ENCODE measurements around the gene ZRANB2. TPM values are rescaled to one million over a fixed set of nuclear protein-coding genes. Genes with fewer than 3 reads are reported as not detected.

The ZRANB2 gene
- total and polyA plus RNA-seq, 2 donors (not counting 1 experiment from before 2014, with no cell fraction given): 40.8 to 86.7 TPM

- H3K27me3 ChIP-seq (ENCODE audit: control insufficient read depth, insufficient read depth, low read length): no peaks in the 10 kb centered on the region
Observed at GRCh38 chr1:71037829-71038620, 42.8 kb downstream of the ZRANB2 start.

GRCh38 chr1:71037066-71037465 lies 43.8 kb downstream of the ZRANB2 start:
- DNase-seq (ENCODE audit: low read depth in 2 of 2): no peak
- Histone ChIP-seq H3K27ac (ENCODE audit: insufficient read depth, low read length) (no peak overlapping the region), H3K9ac (ENCODE audit: insufficient read depth, low read length) (no peak overlapping the region), H3K79me2 (ENCODE audit: control insufficient read depth, insufficient read depth, low read length) (no peaks in the 10 kb centered on the region), H3K4me2 (ENCODE audit: extremely low read depth, insufficient read depth, low read length) (no peak overlapping the region), H3K4me3 (replicated peaks in 1 of 4; ENCODE audit: control extremely low read depth in 1 of 4, insufficient read depth in 1 of 4, low read depth in 3 of 4, low read length in 4 of 4) (no peak overlapping the region), H3K4me1 (ENCODE audit: control insufficient read depth, extremely low read depth, insufficient read depth, low read length) (no peaks in the 10 kb centered on the region), H3K9me3 (ENCODE audit: control insufficient read depth, insufficient read depth, low read depth, low read length) (no peaks in the 10 kb centered on the region), H3K27me3 (ENCODE audit: control insufficient read depth, insufficient read depth, low read length) (no peaks in the 10 kb centered on the region), H2AFZ (ENCODE audit: low read length) (no peak overlapping the region), H3K36me3 (ENCODE audit: control insufficient read depth, insufficient read depth, low read length) (no peaks in the 10 kb centered on the region), H4K20me1 (ENCODE audit: control insufficient read depth, extremely low read depth, insufficient read depth, low read length) (no peaks in the 10 kb centered on the region)
- TF ChIP-seq EZH2 (IDR thresholded peaks at IDR 0.05; ENCODE audit: low read length, missing control alignments) (no peak), CTCF (conservative IDR thresholded peaks at IDR 0.05 in 1 of 2, IDR thresholded peaks at IDR 0.05 in 1 of 2; ENCODE audit: low read depth in 1 of 2, low read length in 2 of 2) (no peak)

More at GRCh38 chr1:71037829-71038620, 42.8 kb downstream of the ZRANB2 start:
- no peaks in the 10 kb centered on the region for H3K36me3 ChIP-seq (ENCODE audit: control insufficient read depth, insufficient read depth, low read length)
- no peak overlapping the region for H3K9ac ChIP-seq (ENCODE audit: insufficient read depth, low read length)
- TF ChIP-seq EZH2 (IDR thresholded peaks at IDR 0.05; ENCODE audit: low read length, missing control alignments) (no peak), CTCF (conservative IDR thresholded peaks at IDR 0.05 in 1 of 2, IDR thresholded peaks at IDR 0.05 in 1 of 2; ENCODE audit: low read depth in 1 of 2, low read length in 2 of 2) (no peak)
- no peak overlapping the region for H3K27ac ChIP-seq (ENCODE audit: insufficient read depth, low read length)
- H4K20me1 ChIP-seq (ENCODE audit: control insufficient read depth, extremely low read depth, insufficient read depth, low read length): no peaks in the 10 kb centered on the region
- no peaks in the 10 kb centered on the region for H3K79me2 ChIP-seq (ENCODE audit: control insufficient read depth, insufficient read depth, low read length)
- no peak for DNase-seq (ENCODE audit: low read depth in 2 of 2)
- no peak overlapping the region for H3K4me3 ChIP-seq (replicated peaks in 1 of 4; ENCODE audit: control extremely low read depth in 1 of 4, insufficient read depth in 1 of 4, low read depth in 3 of 4, low read length in 4 of 4)
- no peak overlapping the region for H3K4me2 ChIP-seq (ENCODE audit: extremely low read depth, insufficient read depth, low read length)
- H3K4me1 ChIP-seq (ENCODE audit: control insufficient read depth, extremely low read depth, insufficient read depth, low read length): no peaks in the 10 kb centered on the region
- H3K9me3 ChIP-seq (ENCODE audit: control insufficient read depth, insufficient read depth, low read depth, low read length): no peaks in the 10 kb centered on the region
- no peak overlapping the region for H2AFZ ChIP-seq (ENCODE audit: low read length)

GRCh38 chr1:71033136-71033535 lies 47.7 kb downstream of the ZRANB2 start:
- TF ChIP-seq EZH2 (IDR thresholded peaks at IDR 0.05; ENCODE audit: low read length, missing control alignments): no peak
- no peak for TF ChIP-seq CTCF (conservative IDR thresholded peaks at IDR 0.05 in 1 of 2, IDR thresholded peaks at IDR 0.05 in 1 of 2; ENCODE audit: low read depth in 1 of 2, low read length in 2 of 2)
- Histone ChIP-seq H3K4me3 (replicated peaks in 1 of 4; ENCODE audit: control extremely low read depth in 1 of 4, insufficient read depth in 1 of 4, low read depth in 3 of 4, low read length in 4 of 4) (no peak overlapping the region), H3K27ac (ENCODE audit: insufficient read depth, low read length) (no peak overlapping the region)

More at GRCh38 chr1:71033136-71033535, 47.7 kb downstream of the ZRANB2 start:
- H3K27me3 ChIP-seq (ENCODE audit: control insufficient read depth, insufficient read depth, low read length): no peaks in the 10 kb centered on the region
- H3K9ac ChIP-seq (ENCODE audit: insufficient read depth, low read length): no peak overlapping the region
- H4K20me1 ChIP-seq (ENCODE audit: control insufficient read depth, extremely low read depth, insufficient read depth, low read length): no peaks in the 10 kb centered on the region
- no peaks in the 10 kb centered on the region for H3K79me2 ChIP-seq (ENCODE audit: control insufficient read depth, insufficient read depth, low read length)
- H3K4me2 ChIP-seq (ENCODE audit: extremely low read depth, insufficient read depth, low read length): no peak overlapping the region
- DNase-seq (ENCODE audit: low read depth in 2 of 2): no peak
- H3K36me3 ChIP-seq (ENCODE audit: control insufficient read depth, insufficient read depth, low read length): no peaks in the 10 kb centered on the region
- no peak overlapping the region for H2AFZ ChIP-seq (ENCODE audit: low read length)
- H3K9me3 ChIP-seq (ENCODE audit: control insufficient read depth, insufficient read depth, low read depth, low read length): no peaks in the 10 kb centered on the region
- H3K4me1 ChIP-seq (ENCODE audit: control insufficient read depth, extremely low read depth, insufficient read depth, low read length): no peaks in the 10 kb centered on the region

All from fibroblast of lung (primary cell).